ENCODE results near the gene TBL1X. TPM values are rescaled to one million over a fixed set of nuclear protein-coding genes. Genes with fewer than 3 reads are reported as not detected.

Gene TBL1X
- total and polyA plus RNA-seq, 2 of the 13 experiments (the other 11 are each of a cell fraction or from before 2014, with no cell fraction given) = 17.6 to 19.9 TPM

GRCh38 chrX:9464435-9465371, at the start of gene TBL1X (continued):
- no peak for TF ChIP-seq ZNF556 (CRISPR knock-in tag; IDR thresholded peaks at IDR 0.05; ENCODE audit: borderline replicate concordance)
- no peak for TF ChIP-seq NCOA1 (CRISPR knock-in tag; IDR thresholded peaks at IDR 0.05)
- TF ChIP-seq, protein P1, sequence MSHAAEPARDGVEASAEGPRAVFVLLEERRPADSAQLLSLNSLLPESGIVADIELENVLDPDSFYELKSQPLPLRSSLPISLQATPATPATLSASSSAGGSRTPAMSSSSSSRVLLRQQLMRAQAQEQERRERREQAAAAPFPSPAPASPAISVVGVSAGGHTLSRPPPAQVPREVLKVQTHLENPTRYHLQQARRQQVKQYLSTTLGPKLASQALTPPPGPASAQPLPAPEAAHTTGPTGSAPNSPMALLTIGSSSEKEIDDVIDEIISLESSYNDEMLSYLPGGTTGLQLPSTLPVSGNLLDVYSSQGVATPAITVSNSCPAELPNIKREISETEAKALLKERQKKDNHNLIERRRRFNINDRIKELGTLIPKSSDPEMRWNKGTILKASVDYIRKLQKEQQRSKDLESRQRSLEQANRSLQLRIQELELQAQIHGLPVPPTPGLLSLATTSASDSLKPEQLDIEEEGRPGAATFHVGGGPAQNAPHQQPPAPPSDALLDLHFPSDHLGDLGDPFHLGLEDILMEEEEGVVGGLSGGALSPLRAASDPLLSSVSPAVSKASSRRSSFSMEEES (CRISPR knock-in tag; IDR thresholded peaks at IDR 0.05) = no peak
- TF ChIP-seq ZNF318 (CRISPR knock-in tag; IDR thresholded peaks at IDR 0.05) = no peak
- TF ChIP-seq TFAP4 (IDR thresholded peaks at IDR 0.05; ENCODE audit: borderline replicate concordance, low read depth) = no peak
- TF ChIP-seq ZNF570 (CRISPR knock-in tag; IDR thresholded peaks at IDR 0.05; ENCODE audit: borderline replicate concordance) = no peak
- TF ChIP-seq, protein P2, sequence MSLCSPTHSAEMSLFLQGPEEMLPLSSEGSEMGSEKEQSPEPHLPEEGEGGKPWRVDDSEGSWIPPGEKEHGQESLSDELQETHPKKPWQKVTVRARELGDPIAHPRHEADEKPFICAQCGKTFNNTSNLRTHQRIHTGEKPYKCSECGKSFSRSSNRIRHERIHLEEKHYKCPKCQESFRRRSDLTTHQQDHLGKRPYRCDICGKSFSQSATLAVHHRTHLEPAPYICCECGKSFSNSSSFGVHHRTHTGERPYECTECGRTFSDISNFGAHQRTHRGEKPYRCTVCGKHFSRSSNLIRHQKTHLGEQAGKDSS (CRISPR knock-in tag; IDR thresholded peaks at IDR 0.05; ENCODE audit: borderline replicate concordance, low read depth) = no peak
- no peak for TF ChIP-seq SRY (CRISPR knock-in tag; IDR thresholded peaks at IDR 0.05)
- no peak for TF ChIP-seq ARID2 (CRISPR knock-in tag; IDR thresholded peaks at IDR 0.05; ENCODE audit: borderline replicate concordance)
- TF ChIP-seq YEATS2 (CRISPR knock-in tag; IDR thresholded peaks at IDR 0.05; ENCODE audit: borderline replicate concordance) = no peak
- TF ChIP-seq RAD21 (CRISPR knock-in tag; IDR thresholded peaks at IDR 0.05) = no peak
- peak; percentile 41; the same call in 1 of the 2 replicates for TF ChIP-seq GABPB1 (CRISPR knock-in tag; IDR thresholded peaks at IDR 0.05)
- no peak for TF ChIP-seq CBX2 (IDR thresholded peaks at IDR 0.05; ENCODE audit: low read depth, low read length)
- no peak for TF ChIP-seq CBX2 (CRISPR knock-in tag; IDR thresholded peaks at IDR 0.05; ENCODE audit: low read depth)
- TF ChIP-seq GLMP (CRISPR knock-in tag; IDR thresholded peaks at IDR 0.05; ENCODE audit: borderline replicate concordance) = no peak
